Parathyroid adenoma (tissue), 2 donors: ENCODE data around the gene ZNF143.

Experiments used
- H2AFZ ChIP-seq: fragments of 300-600 bp; sonication (generic); one replicate; pipeline ENCODE4 v1.7.0; 2017; ENCODE audit warnings: antibody characterized with exemption, mild to moderate bottlenecking
- H3K27ac ChIP-seq: fragments of 300-600 bp; sonication (generic); one replicate; pipeline ENCODE4 v1.7.0; 2017
- H3K27me3 ChIP-seq: fragments of 300-600 bp; sonication (generic); one replicate; pipeline ENCODE4 v1.7.0; 2017; ENCODE audit warnings: low read length; ENCODE audit not compliant: control insufficient read depth, insufficient read depth
- H3K36me3 ChIP-seq: fragments of 300-600 bp; sonication (generic); one replicate; pipeline ENCODE4 v1.7.0; 2017; ENCODE audit warnings: low read length; ENCODE audit not compliant: control insufficient read depth, insufficient read depth
- H3K4me1 ChIP-seq: fragments of 300-600 bp; sonication (generic); one replicate; pipeline ENCODE4 v1.7.0; 2017; ENCODE audit warnings: control low read depth
- H3K4me2 ChIP-seq: fragments of 300-600 bp; sonication (generic); one replicate; pipeline ENCODE4 v1.7.0; 2017; ENCODE audit warnings: low read length
- H3K4me3 ChIP-seq: fragments of 300-600 bp; sonication (generic); one replicate; pipeline ENCODE4 v1.7.0; 2017; ENCODE audit warnings: low read depth, low read length
- H3K79me2 ChIP-seq: fragments of 300-600 bp; sonication (generic); one replicate; pipeline ENCODE4 v1.7.0; 2017; ENCODE audit warnings: control low read depth
- H3K9ac ChIP-seq: fragments of 300-600 bp; sonication (generic); one replicate; pipeline ENCODE4 v1.7.0; 2017; ENCODE audit warnings: mild to moderate bottlenecking
- H3K9me3 ChIP-seq: fragments of 300-600 bp; sonication (generic); one replicate; pipeline ENCODE4 v1.7.0; 2017; ENCODE audit warnings: low read length; ENCODE audit not compliant: control insufficient read depth
- CTCF ChIP-seq: fragments of 300-600 bp; sonication (generic); IDR thresholded peaks from one replicate; pipeline ENCODE4 v1.7.0; 2017; ENCODE audit warnings: antibody characterized with exemption, mild to moderate bottlenecking
- donor health status: primary hyperparathyroidism.

Gene ZNF143

GRCh38 chr11:9494316-9494715, 33.5 kb downstream of the ZNF143 start:
- Histone ChIP-seq H3K4me2 (no peak overlapping the region), H3K9ac (no peak overlapping the region), H2AFZ (no peak overlapping the region), H3K27me3 (no peaks in the 10 kb centered on the region), H3K79me2 (no peaks in the 10 kb centered on the region), H3K4me3 (no peak overlapping the region), H3K27ac (no peak overlapping the region), H3K9me3 (no peaks in the 10 kb centered on the region), H3K36me3 (no peaks in the 10 kb centered on the region), H3K4me1 (no peaks in the 10 kb centered on the region)
- no peak for TF ChIP-seq CTCF

- Histone ChIP-seq H3K79me2 (no peaks in the 10 kb centered on the region), H3K9ac (no peak overlapping the region), H3K4me1 (no peaks in the 10 kb centered on the region), H3K4me3 (no peak overlapping the region), H3K27me3 (no peaks in the 10 kb centered on the region), H3K36me3 (no peaks in the 10 kb centered on the region), H3K4me2 (no peak overlapping the region), H2AFZ (no peak overlapping the region), H3K27ac (no peak overlapping the region), H3K9me3 (no peaks in the 10 kb centered on the region)
- no peak for TF ChIP-seq CTCF
Observed at GRCh38 chr11:9495803-9496514, 35.1 kb downstream of the ZNF143 start.

- Histone ChIP-seq H3K27ac (no peak overlapping the region), H2AFZ (no peak overlapping the region), H3K79me2 (no peaks in the 10 kb centered on the region), H3K4me1 (no peaks in the 10 kb centered on the region), H3K4me3 (no peak overlapping the region), H3K27me3 (no peaks in the 10 kb centered on the region), H3K36me3 (no peaks in the 10 kb centered on the region), H3K9ac (no peak overlapping the region), H3K9me3 (no peaks in the 10 kb centered on the region), H3K4me2 (no peak overlapping the region)
- no peak for TF ChIP-seq CTCF
Observed at GRCh38 chr11:9498457-9499078, 37.8 kb downstream of the ZNF143 start.

GRCh38 chr11:9506489-9507276, 45.9 kb downstream of the ZNF143 start:
- Histone ChIP-seq H3K9ac (no peak overlapping the region), H3K27ac (no peak overlapping the region), H3K79me2 (no peaks in the 10 kb centered on the region), H3K4me2 (no peak overlapping the region), H3K9me3 (no peaks in the 10 kb centered on the region), H3K36me3 (no peaks in the 10 kb centered on the region), H3K4me1 (no peaks in the 10 kb centered on the region), H2AFZ (peak overlapping the region; percentile 50), H3K4me3 (no peak overlapping the region), H3K27me3 (no peaks in the 10 kb centered on the region)
- peak; percentile 83 for TF ChIP-seq CTCF
